GM12864 (cell line): Measurements from ENCODE around the gene SPATA16.

Experiments used
- DNase-seq: peaks from one replicate; pipeline ENCODE4 v3.0.0-alpha.2; 2011; ENCODE audit warnings: low read depth
- H3K4me3 ChIP-seq: 2 replicates; pipeline ENCODE4 v1.5.1; 2011; ENCODE audit warnings: mild to moderate bottlenecking, low read depth, low read length, control low read depth
- CTCF ChIP-seq: IDR thresholded peaks from 2 replicates; pipeline ENCODE4 v1.5.1; 2011; ENCODE audit warnings: low read depth, mild to moderate bottlenecking, moderate library complexity, low read length, control low read depth, inconsistent platforms; ENCODE audit errors: missing control alignments

SPATA16 gene

GRCh38 chr3:173128633-173129032 lies 12.4 kb downstream of the SPATA16 start:
- H3K4me3 ChIP-seq = no peak overlapping the region
- DNase-seq = no peak
- no peak for TF ChIP-seq CTCF

- H3K4me3 ChIP-seq = no peak overlapping the region
- no peak for DNase-seq
- TF ChIP-seq CTCF = no peak
Measured at GRCh38 chr3:173111321-173111720, 29.7 kb downstream of the SPATA16 start.

- H3K4me3 ChIP-seq = no peak overlapping the region
- no peak for TF ChIP-seq CTCF
- no peak for DNase-seq
Measured at GRCh38 chr3:173109143-173109542, 31.9 kb downstream of the SPATA16 start.

- no peak for DNase-seq
- no peak overlapping the region for H3K4me3 ChIP-seq
- TF ChIP-seq CTCF = no peak
Measured at GRCh38 chr3:173103469-173103868, 37.6 kb downstream of the SPATA16 start.

- DNase-seq = no peak
- no peak for TF ChIP-seq CTCF
- H3K4me3 ChIP-seq = no peak overlapping the region
Measured at GRCh38 chr3:173098959-173099358, 42.1 kb downstream of the SPATA16 start.

GRCh38 chr3:173096994-173097785 lies 43.8 kb downstream of the SPATA16 start:
- no peak for DNase-seq
- TF ChIP-seq CTCF = no peak
- no peak overlapping the region for H3K4me3 ChIP-seq

GRCh38 chr3:173096140-173096539 lies 44.9 kb downstream of the SPATA16 start:
- no peak for TF ChIP-seq CTCF
- DNase-seq = no peak
- no peak overlapping the region for H3K4me3 ChIP-seq
